Testis (tissue), 3 donors: ENCODE measurements around the gene ACSS3. TPM values are rescaled to one million over a fixed set of nuclear protein-coding genes. Genes with fewer than 3 reads are reported as not detected.

ENCODE experiments used
- DNase-seq: peaks from one replicate; pipeline ENCODE4 v3.0.0-alpha.2; 2019
- H3K27ac ChIP-seq, 2 donors: fragments of 200-600 bp; sonication (generic); one replicate each; pipeline ENCODE4 v1.5.1; 2019
- H3K27me3 ChIP-seq: fragments of 200-600 bp; sonication (generic); one replicate; pipeline ENCODE4 v1.5.1; 2019
- H3K36me3 ChIP-seq: fragments of 200-600 bp; sonication (generic); one replicate; pipeline ENCODE4 v1.5.1; 2017; ENCODE audit warnings: low read depth; ENCODE audit errors: missing control alignments
- H3K4me1 ChIP-seq: fragments of 200-600 bp; sonication (generic); one replicate; pipeline ENCODE4 v1.5.1; 2019
- H3K4me3 ChIP-seq, 2 donors: fragments of 200-600 bp; sonication (generic); one replicate each; pipeline ENCODE4 v1.5.1; 2017 to 2019
- H3K9me3 ChIP-seq: fragments of 200-600 bp; sonication (generic); one replicate; pipeline ENCODE4 v1.5.1; 2017
- CTCF ChIP-seq, 3 experiments: fragments of 450-650 bp in 2 of 3; fragments of 200-600 bp in 1 of 3; sonication (generic) in 1 of 3; IDR thresholded peaks; one replicate each; pipeline ENCODE4 v1.5.1; 2016 to 2019; ENCODE audit warnings: antibody characterized with exemption in 3 of 3, mild to moderate bottlenecking in 2 of 3, moderate library complexity in 1 of 3
- POLR2A ChIP-seq: fragments of 450-650 bp; IDR thresholded peaks from one replicate; pipeline ENCODE4 v1.6.1; 2017; ENCODE audit warnings: antibody characterized with exemption, mild to moderate bottlenecking, moderate library complexity
- WGBS, 2 donors: methylation state at CpG; one replicate each; pipeline ENCODE4 v1.1.5; 2018; 5-methylcytosine and 5-hydroxymethylcytosine counted together
- intact Hi-C: fragments of 100-400 bp; cut with DNase I; formaldehyde crosslinking; loops from one replicate; pipeline ENCODE4 v1.15.1; 2023; ENCODE audit warnings: low total_unique reads
- polyA plus RNA-seq: library from polyadenylated mRNA; stranded (reverse); fragments of 350-450 nt; fragmentation: Illumina TruSeq; extraction: RNeasy Lipid Tissue Mini Kit (QIAGEN cat#74804); gene quantifications from one replicate; pipeline ENCODE4 v1.2.3, GENCODE V29; 2014; ENCODE audit warnings: low read depth, low replicate concordance; ENCODE audit not compliant: insufficient read depth
- total RNA-seq, 2 donors: library from RNA; depleted of rRNA; stranded (reverse); fragments of >200 nt; gene quantifications; one replicate each; pipeline ENCODE4 v1.2.3, GENCODE V29; 2016

The ACSS3 gene
- total and polyA plus RNA-seq, 3 donors from 2014 or later: 7.5 to 22.8 (median 17.1) TPM

- no peaks in the 10 kb centered on the region for H3K27me3 ChIP-seq
- TF ChIP-seq POLR2A (no peak), CTCF (IDR thresholded peaks at IDR 0.05) (no peak)
- intact Hi-C loops: no loop called here
- H3K36me3 ChIP-seq: no peaks in the 10 kb centered on the region
- no peak for DNase-seq
- 91 to 93% methylated on average over 3 of the region's 3 CpGs for WGBS, 2 donors
- no peak overlapping the region for H3K27ac ChIP-seq
- no peaks in the 10 kb centered on the region for H3K9me3 ChIP-seq
- no peaks in the 10 kb centered on the region for H3K4me1 ChIP-seq
- no peak overlapping the region for H3K4me3 ChIP-seq
These were observed 68.6 kb downstream of the ACSS3 start for GRCh38 chr12:81146228-81147225.

GRCh38 chr12:81147292-81147919 is 69.5 kb downstream of the ACSS3 start:
- no peak for DNase-seq
- no peak overlapping the region for H3K27ac ChIP-seq

GRCh38 chr12:81150382-81150781 is 72.5 kb downstream of the ACSS3 start:
- H3K36me3 ChIP-seq: no peaks in the 10 kb centered on the region
- TF ChIP-seq CTCF (IDR thresholded peaks at IDR 0.05) (no peak), POLR2A (no peak)
- H3K27me3 ChIP-seq: no peaks in the 10 kb centered on the region
- no peak overlapping the region for H3K27ac ChIP-seq
- intact Hi-C loops: no loop called here
- DNase-seq: no peak
- H3K9me3 ChIP-seq: no peaks in the 10 kb centered on the region
- no peaks in the 10 kb centered on the region for H3K4me1 ChIP-seq
- 66 to 84% methylated on average over 4 of the region's 4 CpGs for WGBS, 2 donors
- no peak overlapping the region for H3K4me3 ChIP-seq

More at GRCh38 chr12:81147292-81147919, 69.5 kb downstream of the ACSS3 start:
- Histone ChIP-seq H3K4me1 (no peaks in the 10 kb centered on the region), H3K27me3 (no peaks in the 10 kb centered on the region), H3K36me3 (no peaks in the 10 kb centered on the region), H3K4me3 (no peak overlapping the region), H3K9me3 (no peaks in the 10 kb centered on the region)
- WGBS, 2 donors: 85 to 92% methylated on average over 4 of the region's 4 CpGs
- no peak for TF ChIP-seq POLR2A
- TF ChIP-seq CTCF (IDR thresholded peaks at IDR 0.05): no peak
- intact Hi-C loops: no loop called here

DNA sequence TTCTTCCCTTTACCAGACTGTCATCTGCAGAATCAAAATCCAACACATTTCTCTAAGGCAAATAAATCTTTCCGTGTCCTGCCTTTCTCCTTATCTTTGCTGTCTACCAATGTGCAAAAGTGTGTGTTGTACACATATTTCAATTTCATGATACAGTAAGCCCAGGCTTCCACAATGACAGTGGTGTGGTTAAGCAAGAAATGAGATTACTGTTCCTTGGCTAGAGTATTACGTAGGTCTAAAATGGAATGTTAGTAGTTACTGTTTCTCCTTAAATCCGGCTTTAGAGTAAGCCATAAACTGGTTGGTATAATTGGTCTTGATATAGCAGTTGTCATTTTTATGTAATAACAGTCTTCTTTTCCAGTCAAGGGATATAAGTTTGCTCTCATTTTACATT is 82.0 kb downstream of the ACSS3 start:
- Histone ChIP-seq H3K36me3 (no peaks in the 10 kb centered on the region), H3K9me3 (no peaks in the 10 kb centered on the region), H3K27me3 (no peaks in the 10 kb centered on the region), H3K4me1 (no peaks in the 10 kb centered on the region), H3K27ac (no peak overlapping the region), H3K4me3 (no peak overlapping the region)
- no peak for DNase-seq
- TF ChIP-seq POLR2A: no peak
- no peak for TF ChIP-seq CTCF (IDR thresholded peaks at IDR 0.05)
- WGBS, 2 donors: 79 to 92% methylated on average over 3 of the region's 3 CpGs
- intact Hi-C loops: no loop called here
